Inferior parietal cortex (tissue), 1 donor: ENCODE data around the gene OLFML2A.
A peak's percentile ranks its signal among the peaks of the same experiment; 100 is the strongest.

Source experiments
- DNase-seq: peaks from one replicate; pipeline ENCODE4 v3.0.0-alpha.2; 2016; ENCODE audit errors: extremely low spot score

The OLFML2A gene

GRCh38 chr9:124797343-124798103 is 20.6 kb downstream of the OLFML2A start:
- DNase-seq, result no peak

GRCh38 chr9:124799274-124800006 is 22.5 kb downstream of the OLFML2A start:
- DNase-seq, result no peak

- DNase-seq, result peak; percentile 20
Observed at GRCh38 chr9:124800306-124801259, 23.6 kb downstream of the OLFML2A start.

- no peak for DNase-seq
Observed at GRCh38 chr9:124801356-124801755, 24.4 kb downstream of the OLFML2A start.

- no peak for DNase-seq
Observed at GRCh38 chr9:124802426-124802825, 25.5 kb downstream of the OLFML2A start.

GRCh38 chr9:124803911-124804310 is 27.0 kb downstream of the OLFML2A start:
- DNase-seq, result no peak

- DNase-seq, result no peak
Observed at GRCh38 chr9:124805186-124805585, 28.3 kb downstream of the OLFML2A start.

- no peak for DNase-seq
Observed at GRCh38 chr9:124808246-124808956, 31.5 kb downstream of the OLFML2A start.

GRCh38 chr9:124809211-124809610 is 32.3 kb downstream of the OLFML2A start:
- DNase-seq, result no peak

GRCh38 chr9:124809741-124810500 is 33.0 kb downstream of the OLFML2A start:
- DNase-seq, result no peak

- no peak for DNase-seq
Observed at GRCh38 chr9:124810663-124811355, 33.9 kb downstream of the OLFML2A start.

- no peak for DNase-seq
Observed at GRCh38 chr9:124812441-124812876, 35.5 kb downstream of the OLFML2A start.

- DNase-seq, result no peak
Observed at GRCh38 chr9:124813041-124813440, 36.1 kb downstream of the OLFML2A start.

- DNase-seq, result no peak
Observed at GRCh38 chr9:124813501-124814163, 36.7 kb downstream of the OLFML2A start.

- DNase-seq, result no peak
Observed at GRCh38 chr9:124814164-124814535, 37.2 kb downstream of the OLFML2A start.

- no peak for DNase-seq
Observed at GRCh38 chr9:124815601-124816000, 38.7 kb downstream of the OLFML2A start.

- DNase-seq, result no peak
Observed at GRCh38 chr9:124818431-124819281, 41.7 kb downstream of the OLFML2A start.
